IMR-90 (cell line): ENCODE data around the gene FLT3LG. TPM values are rescaled to one million over a fixed set of nuclear protein-coding genes. Genes with fewer than 3 reads are reported as not detected.

Experiments
- ATAC-seq: fragments of 200-7000 bp; cut with Tn5 transposase; 2 replicates; pipeline ENCODE4 v1.9.1; 2020; ENCODE audit warnings: low read depth, mild to moderate bottlenecking, moderate library complexity
- BruUV-seq: library from RNA; stranded (reverse); fragments of 400-500 nt; replicated peaks from 2 replicates; lab custom pipeline; 2021; lab: Mats Ljungman, UMichigan
- CTCF ChIA-PET: fragments of 300-600 bp; formaldehyde crosslinking; extraction: SDS; loops from one replicate; lab custom pipeline; 2021; ENCODE audit warnings: antibody characterized with exemption; lab: Yijun Ruan, JAX
- POLR2A ChIA-PET: fragments of 300-600 bp; sonication (Branson Sonifier 250); formaldehyde crosslinking; loops from one replicate; lab custom pipeline; 2022; ENCODE audit warnings: antibody characterized with exemption; ENCODE audit not compliant: unreplicated experiment; lab: Charles Lee
- DNase-seq: peaks from one replicate; pipeline ENCODE4 v3.0.0; 2013
- H2AFZ ChIP-seq: replicated peaks from 2 replicates; pipeline ENCODE3; 2013; ENCODE audit warnings: low read length, mild to moderate bottlenecking; ENCODE audit not compliant: poor library complexity
- H2AK5ac ChIP-seq: 2 replicates; pipeline ENCODE4 v1.6.1; 2013; ENCODE audit warnings: low read depth, low read length, inconsistent platforms
- H2AK9ac ChIP-seq: replicated peaks from 2 replicates; pipeline ENCODE3; 2013; ENCODE audit warnings: mild to moderate bottlenecking, low read depth, low read length, moderate library complexity; ENCODE audit not compliant: poor library complexity
- H2BK120ac ChIP-seq: 2 replicates; pipeline ENCODE4 v1.6.1; 2013; ENCODE audit warnings: low read depth, low read length, inconsistent platforms
- H2BK15ac ChIP-seq: 3 replicates; pipeline ENCODE4 v1.6.1; 2013; ENCODE audit warnings: low read depth, low read length, inconsistent platforms
- H2BK20ac ChIP-seq: 2 replicates; pipeline ENCODE4 v1.6.1; 2013; ENCODE audit warnings: low read depth, mild to moderate bottlenecking, inconsistent platforms, low read length, moderate library complexity
- H2BK5ac ChIP-seq: 2 replicates; pipeline ENCODE4 v1.6.1; 2013; ENCODE audit warnings: mild to moderate bottlenecking, low read depth, low read length, inconsistent platforms; ENCODE audit not compliant: poor library complexity, severe bottlenecking
- H3K14ac ChIP-seq: replicated peaks from 2 replicates; pipeline ENCODE4 v1.6.1; 2013; ENCODE audit warnings: low read depth, low read length, inconsistent platforms
- H3K18ac ChIP-seq: 2 replicates; pipeline ENCODE4 v1.6.1; 2013; ENCODE audit warnings: low read depth, low read length, control low read depth
- H3K23ac ChIP-seq: 2 replicates; pipeline ENCODE4 v1.6.1; 2013; ENCODE audit warnings: low read depth, low read length, inconsistent platforms
- H3K27ac ChIP-seq: 2 replicates; pipeline ENCODE4 v1.5.1; 2013; ENCODE audit warnings: mild to moderate bottlenecking, control low read depth, low read length; ENCODE audit not compliant: insufficient read depth
- H3K27me3 ChIP-seq: 2 replicates; pipeline ENCODE4 v1.6.1; 2013; ENCODE audit warnings: low read length; ENCODE audit not compliant: control insufficient read depth, insufficient read depth
- H3K36me3 ChIP-seq: 2 replicates; pipeline ENCODE4 v1.6.1; 2013; ENCODE audit warnings: low read length, mixed read lengths; ENCODE audit not compliant: control insufficient read depth, insufficient read depth
- H3K4ac ChIP-seq: 2 replicates; pipeline ENCODE4 v1.6.1; 2013; ENCODE audit warnings: low read depth, low read length, inconsistent platforms
- H3K4me1 ChIP-seq: 2 replicates; pipeline ENCODE4 v1.6.1; 2013; ENCODE audit warnings: low read length, mixed read lengths; ENCODE audit not compliant: control insufficient read depth, insufficient read depth
- H3K4me2 ChIP-seq: 2 replicates; pipeline ENCODE4 v1.6.1; 2013; ENCODE audit warnings: low read depth, mild to moderate bottlenecking, control low read depth, low read length, moderate library complexity
- H3K4me3 ChIP-seq: 2 replicates; pipeline ENCODE4 v1.5.1; 2013; ENCODE audit warnings: low read depth, mild to moderate bottlenecking, control low read depth, low read length, moderate library complexity; ENCODE audit not compliant: insufficient read depth
- H3K56ac ChIP-seq: 2 replicates; pipeline ENCODE4 v1.6.1; 2013; ENCODE audit warnings: low read length, inconsistent platforms; ENCODE audit not compliant: insufficient read depth; ENCODE audit errors: extremely low read depth
- H3K79me1 ChIP-seq, 2 experiments: 2 replicates each; pipeline ENCODE4 v1.6.1; 2013; ENCODE audit warnings: low read length in 2 of 2, inconsistent platforms in 1 of 2, low read depth in 1 of 2
- H3K9ac ChIP-seq: 2 replicates; pipeline ENCODE4 v1.6.1; 2013; ENCODE audit warnings: low read depth, low read length, control low read depth
- H3K9me1 ChIP-seq: 2 replicates; pipeline ENCODE4 v1.6.1; 2013; ENCODE audit warnings: low read length, inconsistent platforms; ENCODE audit not compliant: insufficient read depth
- H3K9me3 ChIP-seq: 2 replicates; pipeline ENCODE4 v1.6.1; 2013; ENCODE audit warnings: low read length; ENCODE audit not compliant: control insufficient read depth, insufficient read depth
- H4K20me1 ChIP-seq: 2 replicates; pipeline ENCODE4 v1.6.1; 2013; ENCODE audit warnings: low read length, inconsistent platforms; ENCODE audit not compliant: insufficient read depth
- H4K5ac ChIP-seq: 2 replicates; pipeline ENCODE4 v1.6.1; 2013; ENCODE audit warnings: mild to moderate bottlenecking, low read depth, low read length, control low read depth
- H4K8ac ChIP-seq, 2 experiments: 2 replicates each; pipeline ENCODE4 v1.6.1; 2013; ENCODE audit warnings: low read depth in 2 of 2, low read length in 2 of 2, control low read depth in 1 of 2, inconsistent platforms in 1 of 2
- H4K91ac ChIP-seq: 2 replicates; pipeline ENCODE4 v1.6.1; 2013; ENCODE audit warnings: low read depth, low read length, inconsistent platforms; ENCODE audit not compliant: insufficient read depth
- FOS ChIP-seq: fragments of 150-350 bp; IDR thresholded peaks from 2 replicates; pipeline ENCODE4 v1.6.1; 2016; ENCODE audit warnings: low read depth, low read length
- MAFK ChIP-seq: IDR thresholded peaks from 2 replicates; pipeline ENCODE4 v1.6.1; 2012; ENCODE audit warnings: low read depth, low read length, improper control_type of control experiment
- MXI1 ChIP-seq: IDR thresholded peaks from 2 replicates; pipeline ENCODE4 v1.6.1; 2012; ENCODE audit warnings: low read depth, mild to moderate bottlenecking, low read length, moderate library complexity, borderline replicate concordance
- NFE2L2 ChIP-seq: fragments of 150-350 bp; IDR thresholded peaks from 2 replicates; pipeline ENCODE4 v1.6.1; 2016; ENCODE audit warnings: low read depth, mild to moderate bottlenecking, low read length
- RAD21 ChIP-seq: IDR thresholded peaks from 2 replicates; pipeline ENCODE4 v1.6.1; 2012; ENCODE audit warnings: low read length, improper control_type of control experiment
- RCOR1 ChIP-seq: IDR thresholded peaks from 2 replicates; pipeline ENCODE4 v1.6.1; 2012; ENCODE audit warnings: mild to moderate bottlenecking, low read length, improper control_type of control experiment; ENCODE audit not compliant: insufficient replicate concordance
- RFX5 ChIP-seq: IDR thresholded peaks from 2 replicates; pipeline ENCODE4 v1.8.0; 2012; ENCODE audit warnings: low read depth, mild to moderate bottlenecking, low read length, moderate library complexity
- SMC3 ChIP-seq: fragments of 150-350 bp; IDR thresholded peaks from 2 replicates; pipeline ENCODE4 v1.6.1; 2016; ENCODE audit warnings: low read depth, mild to moderate bottlenecking, antibody characterized with exemption, low read length, moderate library complexity
- WGBS, 2 experiments: methylation state at CpG; one replicate each; pipeline versions ENCODE4 v1.1.5 to v1.1.7; 2013; ENCODE audit warnings: missing lambda C conversion rate in 2 of 2; ENCODE audit not compliant: insufficient read length in 1 of 2; ENCODE audit errors: extremely low coverage in 2 of 2; 5-methylcytosine and 5-hydroxymethylcytosine counted together
- dilution Hi-C: fragments of 300-500 bp; cut with HindIII; formaldehyde crosslinking; loops from one replicate; pipeline ENCODE4 v1.14.3; 2018; ENCODE audit warnings: low sequenced_read_pairs; ENCODE audit not compliant: unreplicated experiment
- in situ Hi-C: fragments of 300-500 bp; cut with MboI; formaldehyde crosslinking; loops from 3 replicates; pipeline ENCODE4 v1.14.3; 2019; ENCODE audit warnings: low sequenced_read_pairs, inconsistent platforms, mixed read lengths
- intact Hi-C: fragments of 100-400 bp; cut with micrococcal nuclease; formaldehyde crosslinking; loops from 2 replicates; pipeline ENCODE4 v1.10.0; 2022
- polyA plus RNA-seq, 3 experiments: library from polyadenylated mRNA; depleted of rRNA; stranded (reverse); fragments of >200 nt; gene quantifications; 2 replicates each; pipeline ENCODE4 v1.2.3, GENCODE V29; 2012; ENCODE audit warnings: low replicate concordance in 1 of 3
- total RNA-seq: library from RNA; depleted of rRNA; stranded (reverse); fragments of >200 nt; gene quantifications from 2 replicates; pipeline ENCODE4 v1.2.3, GENCODE V29; 2012
- TF ChIP-seq, protein P1 (sequence below): conservative IDR thresholded peaks from 2 replicates; pipeline ENCODE4 v1.5.1; 2012; ENCODE audit warnings: mild to moderate bottlenecking, low read depth, low read length, improper control_type of control experiment

FLT3LG gene
- total and polyA plus RNA-seq, 2 of the 4 experiments (the other 2 are of a cell fraction), result 0.90 to 8.3 TPM

DNA sequence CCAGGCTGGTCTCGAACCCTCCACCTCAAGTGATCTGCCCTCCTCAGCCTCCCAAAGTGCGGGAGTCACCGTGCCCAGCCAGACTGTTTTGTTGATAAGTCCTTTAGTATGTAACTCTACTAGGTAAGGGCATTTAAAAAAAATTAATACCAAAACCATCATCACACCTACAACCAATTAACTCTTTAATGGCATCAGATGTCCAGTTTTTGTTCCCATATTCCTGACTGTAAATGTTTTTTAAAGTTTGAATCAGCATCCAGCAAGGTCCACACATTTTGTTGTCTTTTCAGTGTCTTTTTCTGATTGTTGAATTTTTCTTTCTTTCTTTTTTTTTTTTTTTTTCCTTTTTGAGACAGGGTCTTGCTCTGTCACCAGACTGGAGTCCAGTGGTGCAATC is 44.0 kb downstream of the FLT3LG start:
- intact Hi-C loops, result no loop called here

More for the DNA sequence above, 44.0 kb downstream of the FLT3LG start:
- TF ChIP-seq NFE2L2 (no peak), RAD21 (no peak), RCOR1 (no peak), FOS (no peak), MXI1 (no peak), SMC3 (no peak), RFX5 (no peak), MAFK (no peak)
- TF ChIP-seq, protein P1, sequence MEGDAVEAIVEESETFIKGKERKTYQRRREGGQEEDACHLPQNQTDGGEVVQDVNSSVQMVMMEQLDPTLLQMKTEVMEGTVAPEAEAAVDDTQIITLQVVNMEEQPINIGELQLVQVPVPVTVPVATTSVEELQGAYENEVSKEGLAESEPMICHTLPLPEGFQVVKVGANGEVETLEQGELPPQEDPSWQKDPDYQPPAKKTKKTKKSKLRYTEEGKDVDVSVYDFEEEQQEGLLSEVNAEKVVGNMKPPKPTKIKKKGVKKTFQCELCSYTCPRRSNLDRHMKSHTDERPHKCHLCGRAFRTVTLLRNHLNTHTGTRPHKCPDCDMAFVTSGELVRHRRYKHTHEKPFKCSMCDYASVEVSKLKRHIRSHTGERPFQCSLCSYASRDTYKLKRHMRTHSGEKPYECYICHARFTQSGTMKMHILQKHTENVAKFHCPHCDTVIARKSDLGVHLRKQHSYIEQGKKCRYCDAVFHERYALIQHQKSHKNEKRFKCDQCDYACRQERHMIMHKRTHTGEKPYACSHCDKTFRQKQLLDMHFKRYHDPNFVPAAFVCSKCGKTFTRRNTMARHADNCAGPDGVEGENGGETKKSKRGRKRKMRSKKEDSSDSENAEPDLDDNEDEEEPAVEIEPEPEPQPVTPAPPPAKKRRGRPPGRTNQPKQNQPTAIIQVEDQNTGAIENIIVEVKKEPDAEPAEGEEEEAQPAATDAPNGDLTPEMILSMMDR, result no peak
- no peaks in the 10 kb centered on the region for H3K9me3 ChIP-seq
- H4K5ac ChIP-seq, result no peak overlapping the region
- dilution Hi-C loops (no loop called here), in situ Hi-C loops (no loop called here)
- H3K23ac ChIP-seq, result no peak overlapping the region
- H2AK5ac ChIP-seq, result no peak overlapping the region
- no peak overlapping the region for H2AFZ ChIP-seq
- no peak overlapping the region for H3K4me2 ChIP-seq
- peaks cover 6 to 8% of the 10 kb centered on the region in 2 experiments; a peak in 2 of 4 replicates for H3K79me1 ChIP-seq
- ATAC-seq, result no peak
- peaks cover 15% of the 10 kb centered on the region; the same call in 1 of the 2 replicates for H3K36me3 ChIP-seq
- no peak overlapping the region for H3K56ac ChIP-seq
- H4K91ac ChIP-seq, result no peak overlapping the region
- H3K27me3 ChIP-seq, result no peaks in the 10 kb centered on the region
- DNase-seq, result no peak
- H2BK120ac ChIP-seq, result no peak overlapping the region
- no peak overlapping the region for H4K8ac ChIP-seq
- H2BK5ac ChIP-seq, result no peak overlapping the region
- H3K9me1 ChIP-seq, result 0 out of 2 replicates have a peak, but pooled peaks cover 4% of the 10 kb centered on the region
- H3K9ac ChIP-seq, result no peak overlapping the region
- H4K20me1 ChIP-seq, result no peaks in the 10 kb centered on the region
- no peak overlapping the region for H3K27ac ChIP-seq
- H3K4me3 ChIP-seq, result no peak overlapping the region
- H3K14ac ChIP-seq, result no peak overlapping the region
- H2BK20ac ChIP-seq, result no peak overlapping the region
- no peak overlapping the region for H2BK15ac ChIP-seq
- no peaks in the 10 kb centered on the region for H3K4me1 ChIP-seq
- WGBS, 2 experiments, result no CpG with 5 or more reads among the region's 3 CpGs
- no TSS peak for BruUV-seq
- H3K18ac ChIP-seq, result no peak overlapping the region
- no peak overlapping the region for H2AK9ac ChIP-seq
- POLR2A ChIA-PET, result no interaction called here
- no peak overlapping the region for H3K4ac ChIP-seq
- CTCF ChIA-PET, result interaction anchor here (0.7 to 1.0 kb wide), 2 partner anchors 15 to 29 kb away, joined by 3 read pairs; no protein-coding TSS in a partner anchor
